Activated B cell treated with CpG ODN at 0.5 μM for 24 hours (primary cell): ENCODE measurements around the gene VTCN1. TPM values are rescaled to one million over a fixed set of nuclear protein-coding genes. Genes with fewer than 3 reads are reported as not detected.

ENCODE experiments used
- ATAC-seq: fragments of 200-7000 bp; cut with Tn5 transposase; one replicate; pipeline ENCODE4 v1.10.0; 2021; ENCODE audit warnings: low read depth, mild to moderate bottlenecking, moderate library complexity
- CTCF ChIA-PET: fragments of 350-600 bp; sonication (Branson Sonifier 250); formaldehyde crosslinking; loops from one replicate; lab custom pipeline; 2021; ENCODE audit warnings: antibody characterized with exemption; lab: Charles Lee
- POLR2A ChIA-PET: fragments of 350-600 bp; sonication (Branson Sonifier 250); formaldehyde crosslinking; loops from one replicate; lab custom pipeline; 2021; ENCODE audit warnings: antibody characterized with exemption; lab: Charles Lee
- DNase-seq: peaks from one replicate; pipeline ENCODE4 v3.0.0; 2022
- H3K27ac Mint-ChIP-seq: one replicate; pipeline ENCODE4 v1.8.0; 2020; ENCODE audit warnings: mixed read lengths
- H3K27me3 Mint-ChIP-seq: one replicate; pipeline ENCODE4 v1.8.0; 2021; ENCODE audit warnings: mixed read lengths
- H3K36me3 Mint-ChIP-seq: one replicate; pipeline ENCODE4 v1.8.0; 2021; ENCODE audit warnings: low read depth, mixed read lengths
- H3K4me1 Mint-ChIP-seq: one replicate; pipeline ENCODE4 v1.8.0; 2021; ENCODE audit warnings: mixed read lengths
- H3K4me3 Mint-ChIP-seq: one replicate; pipeline ENCODE4 v1.8.0; 2020; ENCODE audit warnings: mild to moderate bottlenecking, mixed read lengths
- H3K9me3 Mint-ChIP-seq: one replicate; pipeline ENCODE4 v1.8.0; 2020; ENCODE audit warnings: mixed read lengths
- intact Hi-C: fragments of 100-400 bp; cut with micrococcal nuclease; formaldehyde crosslinking; loops from one replicate; pipeline ENCODE4 v1.15.1; 2024
- total RNA-seq: library from RNA; stranded (reverse); gene quantifications from 2 replicates; pipeline ENCODE4 v1.2.3, GENCODE V29; 2022
- TF ChIP-seq, protein P1 (sequence below): fragments of 200-600 bp; IDR thresholded peaks from one replicate; pipeline ENCODE4 v1.8.0; 2022; ENCODE audit warnings: antibody characterized with exemption, mild to moderate bottlenecking

The VTCN1 gene
- total RNA-seq, 1 donor from 2014 or later = not detected

DNA sequence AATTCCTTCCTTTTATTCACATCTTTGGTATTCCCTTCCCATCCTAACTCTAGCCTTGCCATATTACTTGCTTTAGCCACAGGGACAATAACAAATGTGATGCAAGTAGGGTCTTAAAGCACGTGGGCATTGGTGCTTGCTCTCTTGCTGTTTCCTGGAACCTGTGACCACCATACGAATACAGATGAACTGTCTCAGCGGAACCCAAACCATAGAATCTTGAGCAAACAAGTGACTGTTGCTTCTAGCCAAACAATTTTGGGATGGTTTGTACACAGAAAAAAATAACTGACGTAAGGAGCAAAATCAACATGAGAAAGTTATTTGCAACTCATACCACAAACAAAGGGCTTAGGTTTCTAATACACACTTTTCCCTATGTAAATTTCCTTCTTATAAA lies 15.2 kb upstream of the VTCN1 start:
- Mint-ChIP-seq H3K36me3 (no peaks in the 10 kb centered on the region), H3K27ac (no peak overlapping the region)
- CTCF ChIA-PET = no interaction called here

GRCh38 chr1:117216718-117217117 lies 6.0 kb upstream of the VTCN1 start:
- intact Hi-C loops = no loop called here
- Mint-ChIP-seq H3K36me3 (no peaks in the 10 kb centered on the region), H3K27me3 (peaks cover 3% of the 10 kb centered on the region), H3K4me3 (no peak overlapping the region), H3K9me3 (peaks cover 5% of the 10 kb centered on the region), H3K4me1 (no peaks in the 10 kb centered on the region), H3K27ac (no peak overlapping the region)
- DNase-seq (no peak), ATAC-seq (no peak)
- ChIA-PET POLR2A (no interaction called here), CTCF (no interaction called here)
- TF ChIP-seq, protein P1, sequence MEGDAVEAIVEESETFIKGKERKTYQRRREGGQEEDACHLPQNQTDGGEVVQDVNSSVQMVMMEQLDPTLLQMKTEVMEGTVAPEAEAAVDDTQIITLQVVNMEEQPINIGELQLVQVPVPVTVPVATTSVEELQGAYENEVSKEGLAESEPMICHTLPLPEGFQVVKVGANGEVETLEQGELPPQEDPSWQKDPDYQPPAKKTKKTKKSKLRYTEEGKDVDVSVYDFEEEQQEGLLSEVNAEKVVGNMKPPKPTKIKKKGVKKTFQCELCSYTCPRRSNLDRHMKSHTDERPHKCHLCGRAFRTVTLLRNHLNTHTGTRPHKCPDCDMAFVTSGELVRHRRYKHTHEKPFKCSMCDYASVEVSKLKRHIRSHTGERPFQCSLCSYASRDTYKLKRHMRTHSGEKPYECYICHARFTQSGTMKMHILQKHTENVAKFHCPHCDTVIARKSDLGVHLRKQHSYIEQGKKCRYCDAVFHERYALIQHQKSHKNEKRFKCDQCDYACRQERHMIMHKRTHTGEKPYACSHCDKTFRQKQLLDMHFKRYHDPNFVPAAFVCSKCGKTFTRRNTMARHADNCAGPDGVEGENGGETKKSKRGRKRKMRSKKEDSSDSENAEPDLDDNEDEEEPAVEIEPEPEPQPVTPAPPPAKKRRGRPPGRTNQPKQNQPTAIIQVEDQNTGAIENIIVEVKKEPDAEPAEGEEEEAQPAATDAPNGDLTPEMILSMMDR = no peak

More for the DNA sequence above, 15.2 kb upstream of the VTCN1 start:
- intact Hi-C loops = no loop called here
- POLR2A ChIA-PET = no interaction called here
- ATAC-seq = no peak
- Mint-ChIP-seq H3K4me1 (no peaks in the 10 kb centered on the region), H3K9me3 (no peaks in the 10 kb centered on the region), H3K4me3 (no peak overlapping the region), H3K27me3 (no peaks in the 10 kb centered on the region)
- no peak for DNase-seq
- TF ChIP-seq, protein P1 = no peak

- H3K27ac Mint-ChIP-seq = no peak overlapping the region
- ChIA-PET CTCF (no interaction called here), POLR2A (interaction anchor here (0.7 kb wide), 1 partner anchor 8 kb away, joined by 10 read pairs; no protein-coding TSS in a partner anchor)
- intact Hi-C loops = no loop called here
- peaks cover 3% of the 10 kb centered on the region for H3K27me3 Mint-ChIP-seq
- H3K4me3 Mint-ChIP-seq = no peak overlapping the region
- no peaks in the 10 kb centered on the region for H3K36me3 Mint-ChIP-seq
- DNase-seq = no peak
- ATAC-seq = no peak
- H3K9me3 Mint-ChIP-seq = peaks cover 5% of the 10 kb centered on the region
- TF ChIP-seq, protein P1 = no peak
- H3K4me1 Mint-ChIP-seq = no peaks in the 10 kb centered on the region
These were observed 5.2 kb upstream of the VTCN1 start for GRCh38 chr1:117215733-117216462.

- Mint-ChIP-seq H3K27me3 (peaks cover 4% of the 10 kb centered on the region), H3K27ac (no peak overlapping the region), H3K9me3 (peaks cover 4% of the 10 kb centered on the region), H3K4me1 (no peaks in the 10 kb centered on the region), H3K36me3 (no peaks in the 10 kb centered on the region), H3K4me3 (no peak overlapping the region)
- DNase-seq (no peak), ATAC-seq (no peak)
- intact Hi-C loops = no loop called here
- ChIA-PET CTCF (no interaction called here), POLR2A (interaction anchor here (0.7 kb wide), 1 partner anchor 9 kb away, joined by 10 read pairs; no protein-coding TSS in a partner anchor)
- TF ChIP-seq, protein P1 = no peak
These were observed 4.3 kb upstream of the VTCN1 start for GRCh38 chr1:117215019-117215418.

DNA sequence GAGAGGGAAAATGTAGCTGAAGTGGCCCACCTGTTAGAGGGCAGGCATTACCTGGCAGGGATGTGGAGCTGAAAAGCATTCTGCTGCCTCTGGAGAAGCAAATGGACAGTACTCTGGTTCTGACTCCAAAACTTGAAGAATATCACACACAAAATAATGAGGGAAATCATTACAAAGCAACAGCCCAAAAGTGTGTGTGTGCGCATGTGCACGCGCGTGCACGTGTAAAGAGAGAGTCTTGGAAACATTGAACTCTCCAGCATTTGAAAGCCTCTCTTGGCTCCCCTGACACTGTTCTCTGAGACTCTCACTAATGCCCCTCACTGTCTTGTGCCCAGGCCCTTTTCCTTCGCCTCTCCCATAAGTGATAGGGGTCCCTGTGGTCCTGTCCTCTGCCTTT lies 2.3 kb upstream of the VTCN1 start:
- ATAC-seq = no peak
- no peaks in the 10 kb centered on the region for H3K36me3 Mint-ChIP-seq
- H3K9me3 Mint-ChIP-seq = no peaks in the 10 kb centered on the region
- H3K4me3 Mint-ChIP-seq = no peak overlapping the region
- ChIA-PET POLR2A (no interaction called here), CTCF (no interaction called here)
- DNase-seq = no peak
- TF ChIP-seq, protein P1 = no peak
- intact Hi-C loops = no loop called here
- H3K27ac Mint-ChIP-seq = no peak overlapping the region
- H3K27me3 Mint-ChIP-seq = peaks cover 9% of the 10 kb centered on the region
- no peaks in the 10 kb centered on the region for H3K4me1 Mint-ChIP-seq
